Embryonic facial prominence (tissue), 1 donor: ENCODE data around the gene CGNL1.
A peak's percentile ranks its signal among the peaks of the same experiment; 100 is the strongest.

Experiments
- DNase-seq: peaks from one replicate; pipeline ENCODE4 v3.0.0-alpha.2; 2016; ENCODE audit errors: extremely low spot score

The CGNL1 gene

DNA sequence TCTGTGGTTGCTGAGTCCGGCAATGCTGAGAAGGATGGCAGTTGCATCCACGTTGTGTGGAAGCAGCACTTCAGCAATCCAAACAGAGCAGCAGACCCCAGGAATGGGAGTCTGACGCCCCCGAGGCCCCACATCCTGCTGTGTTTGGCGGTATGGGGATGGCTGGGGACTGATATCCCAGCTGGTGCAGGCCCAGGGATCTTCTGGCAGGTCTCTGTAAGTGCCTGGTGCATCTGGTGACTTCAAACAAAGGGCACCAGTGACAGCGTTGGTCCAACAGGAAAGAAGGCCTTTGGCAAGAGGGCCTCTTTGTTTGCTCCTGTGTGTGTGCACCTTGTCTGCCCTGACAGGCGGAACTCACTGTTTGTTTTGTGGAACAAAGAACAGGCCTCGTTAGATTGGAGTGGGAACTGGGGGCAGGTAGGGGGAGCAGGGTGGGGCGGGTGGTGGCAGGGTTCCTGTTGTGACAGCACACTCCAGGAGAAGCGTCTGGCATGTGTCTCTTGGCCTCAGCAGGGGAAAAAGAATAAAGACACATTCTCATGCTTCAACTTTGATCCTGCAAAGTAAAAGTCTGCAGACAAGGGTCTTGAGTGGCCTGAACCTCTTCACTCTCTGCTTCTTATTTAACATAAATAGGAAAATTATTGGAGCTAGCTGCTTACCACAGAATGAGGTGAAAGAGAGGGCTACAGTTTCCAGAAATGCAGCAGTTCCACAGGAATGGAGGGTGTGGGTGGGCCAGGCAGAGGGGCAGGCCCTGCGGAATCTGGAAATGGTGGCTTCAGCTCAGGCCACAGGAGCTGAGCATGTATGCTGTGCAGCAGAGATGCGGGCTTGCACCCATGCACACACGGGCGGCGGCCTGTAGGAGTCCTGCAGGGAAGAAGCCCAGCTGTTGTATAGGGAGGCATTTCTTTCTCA, 120.9 kb downstream of the CGNL1 start:
- DNase-seq = no peak

DNA sequence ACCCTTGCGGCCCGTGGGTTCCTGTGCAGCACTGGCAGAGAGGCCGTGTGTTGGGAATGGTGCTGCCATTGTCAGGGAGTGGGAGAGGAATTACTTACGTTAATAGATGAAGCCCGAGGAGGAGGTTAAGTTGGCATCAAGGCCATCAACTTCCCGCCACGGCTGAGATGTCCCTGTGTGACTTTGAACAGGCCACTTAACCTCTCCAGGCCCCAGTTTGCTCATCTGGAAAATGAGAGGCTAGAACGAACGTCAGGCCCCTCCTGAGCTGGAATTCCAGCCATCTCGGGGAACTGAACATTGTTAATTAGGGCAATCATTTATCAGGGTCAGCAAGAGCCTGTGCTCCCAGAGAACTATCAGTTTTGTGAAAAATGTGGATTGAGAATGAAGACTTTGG, 124.0 kb downstream of the CGNL1 start:
- DNase-seq = no peak

DNA sequence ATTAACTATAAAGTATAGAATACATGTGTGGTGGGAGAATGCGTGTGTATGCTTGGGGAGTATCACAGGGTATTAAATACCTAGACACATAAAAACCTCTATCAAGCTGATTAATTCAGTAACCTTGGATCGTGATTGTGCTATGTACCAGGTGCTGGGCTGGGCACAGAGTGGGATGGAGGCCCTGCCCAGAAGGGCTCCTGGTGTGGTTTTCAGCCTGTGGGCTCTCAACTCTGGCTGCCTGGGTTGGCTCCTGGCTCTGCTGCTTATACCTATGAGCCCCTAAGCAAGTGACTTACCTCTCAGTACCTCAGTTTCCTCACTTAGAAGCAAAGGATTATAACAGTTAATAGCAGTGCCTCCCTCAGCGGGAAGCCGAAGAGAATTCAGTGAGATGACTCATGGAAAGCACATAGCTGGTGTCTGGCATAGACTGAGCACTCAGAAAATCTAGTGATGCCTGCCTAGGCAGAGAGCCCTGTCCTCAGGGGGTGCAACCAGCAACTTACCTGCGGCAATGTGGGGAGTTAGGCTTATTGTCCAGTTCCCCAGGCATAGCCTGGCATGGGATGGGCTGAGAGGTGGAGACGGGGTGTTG, 124.8 kb downstream of the CGNL1 start:
- DNase-seq = no peak

DNA sequence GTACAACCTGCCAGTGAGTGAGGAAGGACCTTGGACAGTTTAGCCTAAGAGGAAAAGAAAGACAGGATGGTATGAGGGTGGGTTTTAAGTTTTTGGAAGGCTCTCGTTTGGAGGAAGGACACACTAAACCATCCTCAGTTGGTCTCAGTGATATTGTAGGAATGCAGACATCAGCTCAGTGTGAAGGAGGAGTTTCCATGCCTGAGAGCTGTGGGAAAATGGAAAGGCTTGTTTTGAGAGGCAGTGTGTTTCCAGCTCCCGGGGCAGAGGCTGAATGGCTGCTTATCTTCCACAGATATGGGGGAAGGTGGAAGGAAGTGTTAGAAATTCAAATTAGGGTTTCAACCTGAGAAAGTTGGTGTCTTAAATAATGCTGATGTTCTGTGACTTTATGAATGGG, 125.8 kb downstream of the CGNL1 start:
- DNase-seq = no peak

DNA sequence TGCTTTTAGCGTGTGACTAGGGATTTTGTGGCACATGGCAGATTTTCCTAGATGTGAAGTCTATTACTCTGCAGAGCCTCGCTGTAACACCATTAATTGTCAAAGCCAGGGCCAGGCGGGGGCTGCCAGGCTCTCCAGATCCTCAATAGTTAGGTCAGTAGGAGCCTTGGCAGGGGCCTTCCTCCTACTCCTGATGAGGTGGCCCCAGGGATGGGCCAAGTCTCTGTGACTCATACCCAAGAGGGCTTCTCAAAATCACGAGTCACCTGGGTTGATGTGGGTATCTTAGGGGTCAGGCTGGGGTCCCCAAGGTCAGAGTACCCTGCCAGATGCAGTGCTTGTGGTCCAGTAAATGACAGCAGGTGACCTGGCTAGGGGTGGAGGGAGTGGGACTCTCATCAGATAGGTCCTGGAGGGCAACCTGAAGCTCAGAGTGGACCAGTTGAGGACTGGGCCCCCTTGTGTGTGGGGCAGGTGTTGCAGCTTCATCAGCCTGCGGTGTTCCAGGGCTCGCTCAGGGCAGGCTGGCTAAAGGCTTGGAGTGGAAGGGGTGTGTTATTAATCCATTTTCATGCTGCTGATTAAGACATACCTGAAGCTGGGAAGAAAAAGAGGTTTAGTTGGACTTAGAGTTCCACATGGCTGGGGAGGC, 126.9 kb downstream of the CGNL1 start:
- DNase-seq = no peak

DNA sequence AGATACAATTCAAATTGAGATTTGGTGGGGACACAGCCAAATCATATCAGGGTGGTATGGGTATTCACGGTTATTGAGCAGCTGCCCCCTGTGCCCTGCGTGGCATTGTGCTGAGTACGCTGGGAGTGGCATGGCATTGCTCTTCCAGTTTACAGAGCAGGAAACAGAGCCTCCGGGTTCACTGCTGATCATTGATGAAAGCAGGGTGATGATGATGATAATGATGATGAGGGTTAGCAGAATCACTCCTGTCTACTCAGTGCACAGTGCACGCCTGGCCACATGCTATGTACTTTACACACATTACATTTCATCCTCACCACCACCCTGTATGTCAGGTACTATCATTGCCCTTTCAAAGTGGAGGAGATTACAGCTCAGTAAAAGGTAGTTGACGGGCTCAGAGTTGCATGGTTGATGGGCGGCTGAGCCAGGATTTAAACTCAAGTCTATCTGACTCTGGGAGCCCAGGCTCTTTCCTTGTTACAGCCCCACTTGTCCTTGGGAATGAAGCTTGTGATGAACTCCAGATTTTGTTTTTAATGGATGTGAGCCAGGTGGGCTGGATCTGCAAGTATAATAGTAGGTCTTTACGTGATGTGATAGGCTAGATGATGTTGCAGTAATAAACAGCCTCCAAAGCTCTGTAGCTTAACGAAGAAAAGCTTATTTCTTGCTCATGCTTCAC, 127.8 kb downstream of the CGNL1 start:
- DNase-seq = peak; percentile 50

DNA sequence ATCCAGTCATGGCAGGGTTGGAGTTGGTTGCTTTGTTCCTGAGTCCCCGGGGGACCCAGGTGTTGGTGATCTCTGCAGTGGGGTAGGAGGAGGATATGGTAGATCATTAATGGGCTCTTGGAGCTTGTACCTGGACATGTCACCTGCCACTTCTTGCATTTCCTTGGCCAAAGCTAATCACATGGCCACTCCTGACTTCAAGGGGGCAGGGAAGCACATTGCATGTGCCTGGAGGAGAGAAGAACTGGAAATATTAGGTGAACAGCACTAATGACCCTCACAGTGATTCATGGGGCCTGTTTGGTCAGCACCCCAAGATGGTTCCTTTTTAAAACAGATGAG, 128.3 kb downstream of the CGNL1 start:
- DNase-seq = no peak

DNA sequence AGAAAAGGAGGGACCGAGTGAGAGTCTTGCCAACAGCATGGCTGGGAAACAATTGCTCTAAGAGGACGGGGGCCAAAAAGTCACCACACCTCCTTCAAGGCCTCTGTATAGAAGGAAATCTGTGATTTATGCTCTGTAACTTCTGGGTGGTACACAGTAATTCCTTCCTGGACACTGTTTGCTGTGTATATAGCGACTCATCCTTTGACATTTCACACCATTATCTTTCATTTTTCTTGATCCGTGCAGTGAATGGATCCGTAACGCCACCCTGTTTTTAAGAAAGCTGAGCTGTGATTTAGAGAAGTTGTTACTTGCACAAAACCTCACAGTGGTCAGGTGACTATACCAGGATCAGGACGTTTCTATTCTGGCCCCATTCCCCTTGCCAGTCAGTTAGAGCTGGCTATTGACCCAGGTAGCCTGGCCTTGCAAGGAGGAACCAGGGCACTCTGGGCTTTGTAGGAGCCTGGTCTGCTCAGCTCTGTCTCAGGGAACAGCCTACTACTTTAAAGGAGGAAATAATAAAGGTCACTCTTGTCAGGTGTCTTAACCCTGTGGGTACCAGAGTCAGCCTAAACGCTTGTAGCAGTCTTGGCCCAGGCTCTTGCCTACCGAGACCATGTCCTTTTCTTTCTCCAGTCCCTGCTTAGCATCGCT, 128.9 kb downstream of the CGNL1 start:
- DNase-seq = no peak

DNA sequence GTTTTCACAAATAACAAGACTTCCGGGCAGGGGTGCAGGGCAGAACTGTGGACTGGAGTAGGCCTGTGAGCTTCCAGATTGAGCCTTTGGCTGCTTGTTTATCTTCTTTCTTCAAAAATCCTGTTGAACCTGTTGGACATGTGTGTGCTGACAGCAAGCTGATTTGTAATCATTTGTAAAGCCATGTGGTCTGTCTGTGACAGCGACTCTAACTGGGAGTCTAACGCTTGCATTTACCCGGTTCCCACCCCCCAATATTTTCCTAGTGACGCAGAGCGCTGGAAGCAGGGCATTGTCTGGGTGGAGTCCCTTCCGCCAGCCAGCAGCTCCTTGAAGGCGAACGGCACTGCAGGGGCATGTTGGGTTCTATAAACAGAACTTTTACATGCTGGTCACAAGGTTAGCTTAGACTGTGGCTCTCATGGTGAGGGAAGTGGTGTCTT, 129.7 kb downstream of the CGNL1 start:
- DNase-seq = peak; percentile 40

DNA sequence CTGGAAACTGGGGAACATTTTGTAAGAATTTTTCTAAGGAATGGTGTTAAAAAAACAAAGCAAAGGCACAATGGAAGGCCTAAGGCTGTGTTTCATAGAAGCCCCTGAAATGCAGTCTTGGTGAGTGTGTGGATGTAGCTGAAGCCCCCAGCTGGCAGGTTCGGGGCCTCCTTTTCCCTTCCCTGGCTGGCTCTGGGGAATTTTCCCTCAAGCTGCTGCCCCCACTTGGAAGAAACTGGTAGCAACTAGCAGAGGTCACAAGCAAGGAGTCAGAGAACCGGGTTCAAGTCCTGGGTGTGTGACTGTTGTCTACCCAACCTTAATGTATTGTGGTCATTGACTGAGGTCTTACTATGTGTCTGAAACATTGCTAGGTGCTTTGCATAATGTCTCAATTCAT, 130.1 kb downstream of the CGNL1 start:
- no peak for DNase-seq

DNA sequence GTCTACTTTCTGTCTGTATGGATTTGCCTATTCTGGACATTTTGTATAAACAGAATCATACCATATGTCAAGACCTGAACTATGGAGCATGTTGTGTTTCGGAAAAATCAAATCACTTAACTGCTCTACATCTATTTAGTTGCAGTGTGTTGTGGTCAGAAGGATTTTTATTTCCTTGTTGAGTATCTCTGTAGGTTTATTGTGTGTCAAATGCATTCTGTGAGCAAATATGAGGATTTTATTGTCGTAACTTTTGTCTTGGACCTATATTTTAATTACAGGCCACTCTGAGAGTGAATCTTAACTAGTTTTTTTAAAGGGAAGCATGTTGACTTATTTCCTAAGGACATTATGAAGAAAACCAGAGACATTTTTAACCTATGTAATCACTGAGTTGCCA, 130.8 kb downstream of the CGNL1 start:
- DNase-seq = no peak

DNA sequence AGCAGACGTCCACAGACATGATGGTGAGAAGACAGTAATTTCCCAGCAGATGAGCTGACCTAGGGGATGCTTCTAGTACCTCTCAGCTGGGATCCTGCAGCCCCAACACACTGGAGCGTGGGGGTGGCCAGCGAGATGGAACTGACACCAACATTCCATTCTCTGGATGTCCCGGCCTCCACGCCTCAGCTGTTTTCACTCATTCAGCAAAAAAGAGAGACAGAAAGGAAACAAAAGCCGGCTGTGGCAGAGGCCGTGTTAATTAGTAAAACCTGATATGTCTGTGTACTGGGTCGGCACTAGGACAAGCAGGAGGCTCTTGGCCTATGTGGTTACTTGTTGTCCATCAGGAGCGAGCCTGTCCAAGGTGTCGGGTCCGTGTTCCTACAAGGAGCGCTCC, 132.8 kb downstream of the CGNL1 start:
- no peak for DNase-seq

DNA sequence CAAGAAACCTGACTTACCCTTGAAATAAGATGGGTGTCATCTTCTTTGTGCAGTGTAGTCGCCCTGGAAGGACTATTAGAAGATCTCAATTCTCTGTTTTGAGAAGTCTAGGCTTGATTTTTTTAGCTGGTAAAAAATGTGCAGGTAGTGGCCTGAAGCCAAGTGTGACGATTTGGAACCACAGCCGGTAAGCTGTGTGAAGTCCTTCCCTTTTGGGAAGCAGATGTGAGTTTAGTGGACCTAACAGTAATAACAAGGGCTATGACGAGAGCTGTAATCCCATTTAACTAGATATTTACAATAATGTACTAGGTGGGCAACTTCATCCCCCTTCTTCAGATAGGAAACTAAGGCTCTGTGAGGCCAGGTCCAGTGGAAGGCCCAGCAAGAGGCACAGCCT, 133.7 kb downstream of the CGNL1 start:
- no peak for DNase-seq

DNA sequence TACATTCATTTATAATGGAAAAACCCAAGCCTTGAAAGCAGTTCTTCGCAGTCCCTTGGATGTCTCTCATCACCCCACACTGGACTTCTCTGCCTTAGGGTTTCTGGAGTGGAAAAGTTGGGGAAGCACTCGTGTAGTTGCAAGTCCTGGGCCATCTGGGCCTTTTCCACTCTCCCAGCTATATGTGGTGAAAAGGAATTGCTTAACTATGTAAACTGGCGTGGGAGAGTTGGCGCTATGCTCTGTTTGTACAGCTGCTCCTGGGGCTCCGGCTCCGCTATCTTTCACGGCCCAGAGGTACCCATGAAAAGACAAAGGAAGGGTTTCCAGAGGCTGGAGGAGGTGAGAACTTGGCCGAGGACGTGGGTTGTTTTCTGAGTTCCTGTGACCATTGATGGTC, 134.3 kb downstream of the CGNL1 start:
- DNase-seq = no peak

DNA sequence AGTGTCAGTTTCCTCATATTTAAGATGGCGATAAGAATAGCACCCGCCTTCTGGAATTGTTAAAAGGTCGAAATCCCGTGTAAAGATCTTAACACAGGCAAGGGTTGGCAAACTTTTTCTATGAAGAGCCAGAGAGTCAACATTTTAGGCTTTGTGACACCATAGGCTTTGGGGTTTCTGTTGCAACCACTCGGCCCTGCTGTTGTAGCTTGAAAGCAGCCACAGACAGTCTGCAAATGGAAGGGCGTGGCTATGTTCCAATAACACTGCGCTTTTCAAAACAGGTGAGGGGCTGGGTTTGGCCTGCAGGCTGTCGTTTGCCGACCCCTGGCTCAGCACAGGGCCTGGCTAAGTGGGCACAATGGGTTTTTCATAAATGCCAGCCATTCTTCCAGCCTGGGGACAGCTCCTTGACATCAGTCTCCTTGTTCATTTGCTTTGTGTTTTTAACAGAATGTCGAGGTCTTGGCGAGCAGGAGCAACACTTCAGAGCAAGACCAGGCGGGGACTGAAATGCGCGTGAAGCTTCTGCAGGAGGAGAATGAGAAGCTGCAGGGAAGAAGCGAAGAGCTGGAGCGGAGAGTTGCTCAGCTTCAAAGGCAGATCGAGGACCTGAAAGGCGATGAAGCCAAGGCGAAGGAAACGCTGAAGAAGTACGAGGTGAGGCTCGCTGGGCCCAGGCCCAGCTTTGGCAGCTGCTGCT, 140.2 kb downstream of the CGNL1 start:
- DNase-seq = no peak

DNA sequence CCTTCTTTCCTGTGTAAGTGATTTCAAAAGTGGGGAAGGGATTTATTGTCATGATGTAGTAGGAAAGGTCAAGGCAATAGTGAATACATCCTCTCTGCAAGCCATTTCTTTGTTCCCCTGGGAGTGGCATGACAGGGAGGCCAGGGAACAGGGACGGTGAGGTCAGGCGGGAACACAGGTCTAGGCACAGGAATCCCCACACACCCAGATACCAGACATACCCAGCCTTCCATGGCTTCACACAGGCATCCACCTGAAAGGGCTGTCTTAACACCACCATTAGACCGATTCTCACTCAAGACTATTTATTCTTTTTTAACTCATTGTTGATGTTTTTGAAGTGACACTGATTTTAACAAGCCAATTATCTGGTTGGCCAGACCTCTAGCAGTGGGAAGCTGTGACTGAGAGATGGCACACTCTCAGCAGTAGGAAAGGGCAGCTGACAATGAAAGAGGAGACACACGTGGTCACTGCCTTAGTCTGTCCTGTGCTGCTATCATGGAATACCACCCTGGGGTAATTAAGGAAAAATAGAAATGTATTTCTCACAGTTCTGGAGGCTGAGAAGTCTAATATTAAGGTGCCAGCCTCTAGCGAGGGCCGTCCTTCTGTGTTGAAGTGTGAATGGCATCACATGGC, 140.8 kb downstream of the CGNL1 start:
- DNase-seq = no peak

DNA sequence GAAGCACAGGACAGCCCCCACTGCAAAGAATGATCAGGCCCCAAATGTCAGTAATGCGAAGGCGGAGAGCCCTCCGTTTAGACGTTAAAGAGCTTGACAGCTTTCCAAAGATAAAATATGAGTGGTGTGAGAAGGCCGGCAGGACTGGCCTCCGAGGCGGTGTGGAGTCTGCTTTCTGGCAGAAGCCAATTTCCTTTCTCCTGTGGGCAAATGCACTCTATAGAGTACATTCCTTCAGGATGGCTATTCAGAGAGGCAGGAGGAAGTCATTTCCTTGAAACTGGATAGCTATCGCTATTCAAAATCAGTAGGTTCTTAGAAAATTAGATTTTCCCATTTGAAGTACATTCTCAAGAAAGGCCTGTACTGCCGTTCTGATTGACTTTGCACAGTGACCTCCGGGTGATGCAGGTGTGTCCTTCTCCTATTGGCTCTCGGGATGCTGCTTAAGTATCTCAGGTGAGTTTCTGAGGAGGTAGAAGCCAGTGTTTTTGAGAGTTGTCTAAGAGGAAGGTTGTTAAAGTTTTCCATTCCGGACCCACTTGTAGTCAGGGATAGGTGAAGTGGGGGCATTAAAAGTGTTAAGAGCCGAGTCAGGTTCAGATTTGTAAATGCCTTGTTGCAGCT, 142.6 kb downstream of the CGNL1 start:
- DNase-seq = no peak

DNA sequence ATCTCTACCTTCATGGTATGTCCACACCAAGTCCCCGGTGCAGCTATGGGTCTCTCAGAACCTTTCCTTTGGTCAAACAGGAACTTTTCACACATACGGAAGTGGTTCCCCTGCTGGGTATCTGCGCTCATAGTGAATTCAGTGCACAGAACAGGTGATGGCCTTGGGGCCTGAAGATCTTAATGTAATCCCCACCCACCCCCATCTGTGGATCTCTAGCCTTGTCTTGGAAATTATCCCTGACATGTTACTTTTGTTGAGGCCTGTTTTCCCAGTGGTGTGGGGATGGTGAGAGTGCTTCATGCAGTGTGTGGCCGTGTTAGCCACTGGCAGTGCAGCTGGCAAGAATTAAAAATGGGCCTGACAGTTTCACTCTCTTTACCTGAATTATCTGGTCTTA, 143.5 kb downstream of the CGNL1 start:
- no peak for DNase-seq

DNA sequence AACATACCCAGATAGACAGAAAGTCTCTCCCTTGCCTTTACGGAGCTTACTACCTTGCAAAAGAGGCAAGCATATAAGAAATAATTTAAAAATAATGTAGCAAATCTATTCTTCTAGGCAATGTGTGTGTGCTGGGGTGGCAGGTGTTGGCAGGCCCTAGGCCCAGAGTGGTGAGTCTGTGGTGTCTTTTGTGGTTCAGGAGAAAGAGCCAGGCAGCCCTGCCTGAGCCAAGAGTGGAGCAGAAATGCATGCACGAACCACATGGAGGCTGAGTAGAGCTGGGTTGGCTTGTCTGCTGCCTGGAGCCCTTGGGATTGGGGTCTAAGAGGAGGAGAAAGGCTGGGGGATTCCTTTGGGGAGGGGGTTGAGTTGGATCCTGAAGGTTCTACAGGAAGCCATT, 145.2 kb downstream of the CGNL1 start:
- DNase-seq = no peak

DNA sequence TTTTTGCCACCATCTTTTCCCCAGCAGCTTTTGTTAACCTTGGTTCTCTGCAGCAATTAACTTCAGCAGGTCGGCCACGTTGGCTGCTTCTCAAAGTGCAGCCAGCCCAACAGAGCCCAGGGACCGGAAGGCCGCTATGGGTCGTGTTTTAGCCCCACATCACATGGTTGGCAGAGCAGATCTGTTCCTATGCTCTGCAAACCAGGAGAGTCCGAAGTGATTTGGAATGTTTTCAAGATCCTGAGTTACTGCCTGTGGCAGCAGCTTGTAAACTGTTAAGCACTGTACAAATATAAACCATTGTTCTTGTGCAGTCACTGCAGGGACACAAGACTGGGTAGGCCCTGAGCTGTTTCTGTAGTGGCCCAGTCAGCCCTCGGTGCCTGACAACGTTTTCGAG, 145.8 kb downstream of the CGNL1 start:
- no peak for DNase-seq
